ENCODE measurements around the gene SLC41A3.
A peak's percentile ranks its signal among the peaks of the same experiment; 100 is the strongest.

The SLC41A3 gene

GRCh38 chr3:126083913-126084767 lies at the start of gene SLC41A3:
SLC41A3 (minus strand) TSS chr3:126084124; CDS start chr3:126068219, 15,905 bp downstream.
- DNase-seq (ENCODE audit: insufficient read length, low spot score), result peak; percentile 77
- peak; percentile 59 for FAIRE-seq

- DNase-seq (ENCODE audit: insufficient read length, low spot score), result no peak
Observed at GRCh38 chr3:126133606-126134005, 49.7 kb upstream of the SLC41A3 start.

GRCh38 chr3:126132751-126133511 lies 49.0 kb upstream of the SLC41A3 start:
- FAIRE-seq (no peak), DNase-seq (ENCODE audit: insufficient read length, low spot score) (no peak)

More at GRCh38 chr3:126133606-126134005, 49.7 kb upstream of the SLC41A3 start:
- no peak for FAIRE-seq

- DNase-seq (ENCODE audit: insufficient read length, low spot score) (no peak), FAIRE-seq (no peak)
Observed at GRCh38 chr3:126131881-126132750, 48.2 kb upstream of the SLC41A3 start.

- FAIRE-seq, result no peak
- DNase-seq (ENCODE audit: insufficient read length, low spot score), result no peak
Observed at GRCh38 chr3:126130981-126131745, 47.2 kb upstream of the SLC41A3 start.

GRCh38 chr3:126130081-126130855 lies 46.3 kb upstream of the SLC41A3 start:
- FAIRE-seq, result no peak

GRCh38 chr3:126129398-126129891 lies 45.5 kb upstream of the SLC41A3 start:
- no peak for FAIRE-seq
- no peak for DNase-seq (ENCODE audit: insufficient read length, low spot score)

More at GRCh38 chr3:126130081-126130855, 46.3 kb upstream of the SLC41A3 start:
- no peak for DNase-seq (ENCODE audit: insufficient read length, low spot score)

- DNase-seq (ENCODE audit: insufficient read length, low spot score) (no peak), FAIRE-seq (no peak)
Observed at GRCh38 chr3:126128504-126129397, 44.8 kb upstream of the SLC41A3 start.

GRCh38 chr3:126127904-126128303 lies 44.0 kb upstream of the SLC41A3 start:
- DNase-seq (ENCODE audit: insufficient read length, low spot score) (no peak), FAIRE-seq (no peak)

GRCh38 chr3:126127452-126127851 lies 43.5 kb upstream of the SLC41A3 start:
- DNase-seq (ENCODE audit: insufficient read length, low spot score) (no peak), FAIRE-seq (no peak)

- FAIRE-seq (no peak), DNase-seq (ENCODE audit: insufficient read length, low spot score) (no peak)
Observed at GRCh38 chr3:126126811-126127431, 43.0 kb upstream of the SLC41A3 start.

GRCh38 chr3:126126286-126126685 lies 42.4 kb upstream of the SLC41A3 start:
- DNase-seq (ENCODE audit: insufficient read length, low spot score) (no peak), FAIRE-seq (no peak)

- DNase-seq (ENCODE audit: insufficient read length, low spot score) (no peak), FAIRE-seq (no peak)
Observed at GRCh38 chr3:126125781-126126251, 41.9 kb upstream of the SLC41A3 start.

- FAIRE-seq (no peak), DNase-seq (ENCODE audit: insufficient read length, low spot score) (no peak)
Observed at GRCh38 chr3:126125341-126125740, 41.4 kb upstream of the SLC41A3 start.

GRCh38 chr3:126124896-126125295 lies 41.0 kb upstream of the SLC41A3 start:
- no peak for FAIRE-seq
- no peak for DNase-seq (ENCODE audit: insufficient read length, low spot score)

GRCh38 chr3:126124148-126124868 lies 40.4 kb upstream of the SLC41A3 start:
- DNase-seq (ENCODE audit: insufficient read length, low spot score) (no peak), FAIRE-seq (no peak)

GRCh38 chr3:126121632-126122031 lies 37.7 kb upstream of the SLC41A3 start:
- DNase-seq (ENCODE audit: insufficient read length, low spot score) (no peak), FAIRE-seq (no peak)

Measured in HTR-8/SVneo (cell line).